Fibroblast of lung (primary cell): ENCODE results near the gene BMPR1B.

Experiments
- CTCF ChIP-seq, 2 donors: IDR thresholded peaks in 1 of 2; conservative IDR thresholded peaks in 1 of 2; 1 replicate in 1 of 2; 2 replicates in 1 of 2; pipeline ENCODE4 v1.5.1; 2011 to 2012; ENCODE audit warnings: low read length in 2 of 2, control low read depth in 1 of 2, inconsistent platforms in 1 of 2, low read depth in 1 of 2, mild to moderate bottlenecking in 1 of 2
- EZH2 ChIP-seq: IDR thresholded peaks from 2 replicates; pipeline ENCODE4 v1.5.1; 2012; ENCODE audit warnings: low read length, control low read depth, mild to moderate bottlenecking; ENCODE audit errors: missing control alignments

GRCh38 chr4:94762326-94762725, 4.6 kb downstream of the BMPR1B start:
- TF ChIP-seq CTCF (conservative IDR thresholded peaks at IDR 0.05 in 1 of 2, IDR thresholded peaks at IDR 0.05 in 1 of 2; ENCODE audit: low read depth in 1 of 2, low read length in 2 of 2) (no peak), EZH2 (no peak)
